NCI-H226 (cell line): ENCODE data around the gene INMT.

ENCODE experiments used
- DNase-seq: peaks from one replicate; pipeline ENCODE4 v3.0.0-alpha.2; 2015

The INMT gene

DNA sequence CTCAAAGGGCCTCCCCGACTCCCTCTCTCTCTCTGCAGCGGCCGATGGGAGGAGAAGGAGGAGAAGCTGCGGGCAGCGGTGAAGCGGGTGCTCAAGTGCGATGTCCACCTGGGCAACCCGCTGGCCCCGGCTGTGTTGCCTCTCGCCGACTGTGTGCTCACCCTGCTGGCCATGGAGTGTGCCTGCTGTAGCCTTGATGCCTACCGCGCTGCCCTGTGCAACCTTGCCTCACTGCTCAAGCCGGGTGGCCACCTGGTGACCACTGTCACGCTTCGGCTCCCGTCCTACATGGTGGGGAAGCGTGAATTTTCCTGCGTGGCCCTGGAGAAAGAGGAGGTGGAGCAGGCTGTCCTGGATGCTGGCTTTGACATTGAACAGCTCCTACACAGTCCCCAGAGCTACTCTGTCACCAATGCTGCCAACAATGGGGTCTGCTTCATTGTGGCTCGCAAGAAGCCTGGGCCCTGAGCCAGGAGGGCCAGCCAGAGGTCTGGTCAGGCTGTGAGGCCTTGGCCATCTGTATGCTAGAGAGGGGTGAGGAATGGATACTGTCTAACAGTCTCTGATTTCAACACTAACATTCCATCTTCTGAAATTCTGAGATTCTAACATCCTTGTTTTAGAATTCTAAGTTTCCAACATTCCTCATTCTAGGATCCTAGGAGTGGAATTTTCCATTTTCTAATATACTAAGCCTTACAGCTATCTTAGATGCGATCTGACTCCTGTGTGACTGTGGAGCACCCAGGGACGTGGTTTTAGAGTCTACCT lies 3.6 kb downstream of the INMT start:
- DNase-seq = no peak

- no peak for DNase-seq
Observed at GRCh38 chr7:30757342-30757692, 5.4 kb downstream of the INMT start.

DNA sequence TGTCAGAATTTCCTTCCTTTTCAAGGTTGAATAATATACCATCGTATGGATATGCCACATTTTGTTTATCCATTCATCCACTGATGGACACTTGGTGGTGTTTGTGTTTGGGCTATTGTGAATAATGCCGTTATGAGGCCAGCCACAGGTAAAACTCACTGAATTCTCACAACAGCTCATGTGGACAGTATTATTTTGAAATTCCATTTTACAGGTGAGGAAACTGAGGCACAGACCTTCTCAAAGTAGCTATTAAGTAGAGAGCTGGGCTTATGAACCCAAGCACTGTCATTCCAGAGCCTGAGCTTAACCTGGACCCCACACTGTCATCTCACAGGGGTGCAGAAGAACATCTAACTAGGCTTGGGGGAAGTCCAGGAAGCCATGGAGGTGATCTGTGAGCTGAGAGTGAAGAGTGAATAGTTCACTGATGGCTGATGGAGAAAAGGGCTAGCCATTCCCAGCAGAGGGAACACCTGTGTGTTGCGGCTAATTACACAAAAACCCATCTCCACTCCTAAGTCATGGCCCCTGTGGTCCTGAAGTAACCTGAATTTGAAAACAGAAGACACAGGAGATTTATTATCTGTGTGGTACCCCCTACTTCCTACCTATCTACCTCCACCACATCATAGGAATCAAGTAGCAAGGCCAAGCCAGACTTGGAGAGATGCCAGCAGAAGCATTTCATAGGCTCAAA lies 8.7 kb downstream of the INMT start:
- DNase-seq = no peak

- DNase-seq = peak; percentile 97
Observed at GRCh38 chr7:30761214-30762156, 9.6 kb downstream of the INMT start.

GRCh38 chr7:30764030-30764975 lies 12.4 kb downstream of the INMT start:
- DNase-seq = peak; percentile 74

DNA sequence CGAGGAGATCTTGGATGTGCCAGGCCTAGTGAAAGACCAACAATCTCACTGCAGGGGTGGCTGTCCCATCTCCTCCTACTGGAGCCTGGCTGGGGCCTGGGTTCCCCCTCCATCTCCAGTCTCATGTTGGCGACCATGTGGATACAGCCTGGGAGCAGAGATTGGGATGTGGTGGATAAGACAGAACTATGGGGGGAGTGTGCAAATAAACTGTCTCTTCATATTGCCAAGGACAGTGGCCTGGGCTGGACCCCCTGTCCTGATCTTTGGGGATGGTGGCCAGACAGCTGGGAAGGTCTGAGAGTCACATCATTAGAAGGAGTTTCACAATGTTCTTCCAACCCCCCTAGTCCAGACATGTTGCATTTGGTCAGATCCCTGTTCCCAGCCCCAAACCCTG lies 13.5 kb downstream of the INMT start:
- DNase-seq = no peak

- no peak for DNase-seq
Observed at GRCh38 chr7:30770845-30771173, 18.9 kb downstream of the INMT start.

GRCh38 chr7:30771174-30771879 lies 19.4 kb downstream of the INMT start, which contains the start of gene MINDY4:
Gene MINDY4, plus strand, starts transcription at chr7:30771417. Its CDS starts 77 bp downstream, at chr7:30771494.
- peak; percentile 92 for DNase-seq

DNA sequence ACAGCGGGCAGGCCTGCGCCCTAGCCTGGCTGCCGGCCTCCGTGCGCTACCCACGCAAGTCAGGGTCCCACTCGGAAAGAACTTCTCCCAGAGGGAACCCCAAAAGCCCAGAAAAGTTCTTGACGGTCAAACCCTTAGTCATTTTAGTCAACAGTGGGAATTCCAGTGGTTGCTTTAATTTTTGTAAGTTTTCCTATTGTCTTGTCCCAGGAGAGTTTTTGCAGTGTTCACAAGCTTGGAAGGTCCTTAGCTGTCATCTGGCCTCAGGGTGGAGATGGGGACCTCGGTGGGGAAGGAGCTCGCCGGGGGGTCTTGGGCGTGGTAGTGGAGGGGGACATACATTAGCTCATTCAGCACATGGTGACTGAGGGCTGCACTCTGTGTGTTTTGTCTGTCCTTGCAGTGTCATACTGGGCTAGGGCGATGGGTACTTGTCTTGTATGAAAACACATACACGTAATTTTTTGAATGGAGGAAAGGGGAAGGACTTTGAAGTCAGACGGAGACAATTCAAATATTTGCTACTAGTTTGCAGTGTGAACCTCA lies 20.0 kb downstream of the INMT start:
- no peak for DNase-seq

DNA sequence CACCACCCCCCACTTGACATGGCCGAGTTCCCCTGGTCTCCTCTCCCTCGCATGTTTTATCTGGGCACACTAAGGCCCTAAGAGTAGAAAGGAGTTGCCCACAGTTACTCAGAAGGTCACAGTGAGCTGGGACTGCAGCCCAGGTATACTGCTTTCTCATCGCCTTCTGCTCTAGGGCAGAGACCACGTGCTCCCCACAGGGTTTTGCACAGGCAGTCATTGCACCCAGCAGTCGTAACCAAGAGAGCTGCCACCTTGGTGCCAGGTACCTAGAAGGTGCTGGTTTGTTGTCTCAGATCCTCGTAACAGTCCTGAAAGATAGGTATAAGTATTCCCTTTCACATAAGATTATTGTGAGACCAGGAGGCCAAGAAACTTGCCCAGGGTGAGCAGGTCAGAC lies 21.0 kb downstream of the INMT start:
- DNase-seq = no peak

DNA sequence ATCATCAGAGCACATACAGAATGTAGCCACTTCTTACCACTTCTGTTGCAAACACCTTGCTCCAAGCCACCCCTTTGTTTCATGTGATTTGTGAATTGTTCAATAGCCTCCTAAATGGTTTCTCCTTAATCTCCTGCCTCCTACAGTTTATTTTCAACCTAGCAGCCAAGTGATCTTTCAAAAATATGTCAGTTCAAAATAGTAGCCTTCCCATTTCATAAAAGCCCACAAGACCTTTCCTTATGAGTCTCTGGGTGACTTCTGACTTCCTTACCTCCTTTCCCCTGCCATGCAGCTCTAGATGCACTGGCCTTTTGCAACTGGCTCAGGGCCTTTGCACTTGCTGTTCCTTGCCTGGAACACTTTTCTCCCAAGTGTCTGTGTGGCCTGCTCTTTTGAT lies 24.1 kb downstream of the INMT start:
- DNase-seq = no peak

GRCh38 chr7:30776971-30777370 lies 25.0 kb downstream of the INMT start:
- DNase-seq = no peak

GRCh38 chr7:30778255-30779025 lies 26.5 kb downstream of the INMT start:
- DNase-seq = no peak

GRCh38 chr7:30779574-30779973 lies 27.6 kb downstream of the INMT start:
- DNase-seq = no peak

GRCh38 chr7:30780941-30781340 lies 29.0 kb downstream of the INMT start:
- no peak for DNase-seq

DNA sequence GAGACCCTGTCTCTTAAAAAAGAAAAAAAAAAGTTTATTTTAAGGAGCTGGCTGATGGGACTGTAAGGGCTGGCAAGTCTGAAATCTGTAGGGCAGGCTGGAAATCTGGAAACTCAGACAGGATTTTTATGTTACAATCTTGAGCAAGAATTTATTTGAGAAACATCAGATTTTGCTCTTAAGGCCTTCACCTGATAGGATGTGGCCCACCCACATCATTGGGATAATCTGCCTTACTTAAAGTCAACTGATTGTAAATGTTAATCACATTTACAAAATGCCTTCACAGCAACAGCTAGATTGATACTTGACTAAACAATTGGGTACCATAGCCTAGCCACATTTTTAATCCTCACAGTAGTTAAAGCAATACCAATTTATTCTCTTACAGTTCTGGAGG lies 30.8 kb downstream of the INMT start:
- DNase-seq = no peak

- DNase-seq = no peak
Observed at GRCh38 chr7:30785786-30786185, 33.9 kb downstream of the INMT start.

- no peak for DNase-seq
Observed at GRCh38 chr7:30787486-30787885, 35.6 kb downstream of the INMT start.

- DNase-seq = no peak
Observed at GRCh38 chr7:30788640-30789333, 36.9 kb downstream of the INMT start.

- peak; percentile 95 for DNase-seq
Observed at GRCh38 chr7:30789334-30789711, 37.4 kb downstream of the INMT start.
